Fibroblast of lung (primary cell): ENCODE measurements around the gene ATRNL1. TPM values are rescaled to one million over a fixed set of nuclear protein-coding genes. Genes with fewer than 3 reads are reported as not detected.

Experiments used
- DNase-seq, 2 donors: peaks; one replicate each; pipeline versions ENCODE4 v3.0.0 to v3.0.0-alpha.2; 2010; ENCODE audit warnings: low read depth in 2 of 2
- H2AFZ ChIP-seq: 2 replicates; pipeline ENCODE4 v1.5.1; 2012; ENCODE audit warnings: low read length, control low read depth, inconsistent platforms
- H3K27ac ChIP-seq: 2 replicates; pipeline ENCODE4 v1.5.1; 2011; ENCODE audit warnings: low read length, control low read depth; ENCODE audit not compliant: insufficient read depth
- H3K27me3 ChIP-seq: 2 replicates; pipeline ENCODE4 v1.5.1; 2011; ENCODE audit warnings: mild to moderate bottlenecking, low read length; ENCODE audit not compliant: control insufficient read depth, insufficient read depth
- H3K36me3 ChIP-seq: 2 replicates; pipeline ENCODE4 v1.5.1; 2011; ENCODE audit warnings: low read length; ENCODE audit not compliant: control insufficient read depth, insufficient read depth
- H3K4me1 ChIP-seq: 2 replicates; pipeline ENCODE4 v1.5.1; 2011; ENCODE audit warnings: low read length; ENCODE audit not compliant: control insufficient read depth, insufficient read depth; ENCODE audit errors: extremely low read depth
- H3K4me2 ChIP-seq: 2 replicates; pipeline ENCODE4 v1.5.1; 2011; ENCODE audit warnings: low read length, control low read depth; ENCODE audit not compliant: insufficient read depth; ENCODE audit errors: extremely low read depth
- H3K4me3 ChIP-seq, 4 experiments: fragments of 200-600 bp in 1 of 4; sonication (generic) in 1 of 4; replicated peaks in 1 of 4; 2 replicates each; pipeline ENCODE4 v1.5.1; 2011 to 2016; ENCODE audit warnings: low read length in 4 of 4, low read depth in 3 of 4, mild to moderate bottlenecking in 3 of 4, control low read depth in 2 of 4, inconsistent platforms in 1 of 4, mixed read lengths in 1 of 4; ENCODE audit not compliant: insufficient read depth in 1 of 4; ENCODE audit errors: control extremely low read depth in 1 of 4
- H3K79me2 ChIP-seq: 2 replicates; pipeline ENCODE4 v1.5.1; 2012; ENCODE audit warnings: mild to moderate bottlenecking, low read length, inconsistent platforms; ENCODE audit not compliant: control insufficient read depth, insufficient read depth
- H3K9ac ChIP-seq: 2 replicates; pipeline ENCODE4 v1.5.1; 2011; ENCODE audit warnings: mild to moderate bottlenecking, low read length, control low read depth; ENCODE audit not compliant: insufficient read depth
- H3K9me3 ChIP-seq: 2 replicates; pipeline ENCODE4 v1.5.1; 2012; ENCODE audit warnings: low read depth, low read length; ENCODE audit not compliant: control insufficient read depth, insufficient read depth
- H4K20me1 ChIP-seq: 2 replicates; pipeline ENCODE4 v1.5.1; 2011; ENCODE audit warnings: low read length; ENCODE audit not compliant: control insufficient read depth, insufficient read depth; ENCODE audit errors: extremely low read depth
- CTCF ChIP-seq, 2 donors: IDR thresholded peaks in 1 of 2; conservative IDR thresholded peaks in 1 of 2; 1 replicate in 1 of 2; 2 replicates in 1 of 2; pipeline ENCODE4 v1.5.1; 2011 to 2012; ENCODE audit warnings: low read length in 2 of 2, control low read depth in 1 of 2, inconsistent platforms in 1 of 2, low read depth in 1 of 2, mild to moderate bottlenecking in 1 of 2
- EZH2 ChIP-seq: IDR thresholded peaks from 2 replicates; pipeline ENCODE4 v1.5.1; 2012; ENCODE audit warnings: low read length, control low read depth, mild to moderate bottlenecking; ENCODE audit errors: missing control alignments
- polyA plus RNA-seq, 2 donors: library from polyadenylated mRNA; depleted of rRNA in 1 of 2; stranded (reverse) in 1 of 2; unstranded in 1 of 2; fragments of >200 nt; gene quantifications; 2 replicates each; pipeline ENCODE4 v1.2.1, GENCODE V29; 2011 to 2012; ENCODE audit warnings: missing spikeins in 1 of 2
- total RNA-seq: library from RNA; depleted of rRNA; stranded (reverse); fragments of >200 nt; gene quantifications from 2 replicates; pipeline ENCODE4 v1.2.1, GENCODE V29; 2014

Gene ATRNL1
- total and polyA plus RNA-seq, 2 donors (not counting 1 experiment from before 2014, with no cell fraction given), result 0.33 TPM

GRCh38 chr10:115844591-115844990, 751.4 kb downstream of the ATRNL1 start:
- no peaks in the 10 kb centered on the region for H3K79me2 ChIP-seq
- no peak overlapping the region for H3K4me3 ChIP-seq
- no peaks in the 10 kb centered on the region for H3K4me1 ChIP-seq
- no peaks in the 10 kb centered on the region for H4K20me1 ChIP-seq
- no peak overlapping the region for H3K9ac ChIP-seq
- H3K4me2 ChIP-seq, result no peak overlapping the region
- H3K9me3 ChIP-seq, result no peaks in the 10 kb centered on the region
- H2AFZ ChIP-seq, result no peak overlapping the region
- DNase-seq, result peak; percentile 45 to 62
- no peaks in the 10 kb centered on the region for H3K27me3 ChIP-seq
- H3K27ac ChIP-seq, result no peak overlapping the region
- H3K36me3 ChIP-seq, result no peaks in the 10 kb centered on the region
- TF ChIP-seq EZH2 (no peak), CTCF (conservative IDR thresholded peaks at IDR 0.05 in 1 of 2, IDR thresholded peaks at IDR 0.05 in 1 of 2; ENCODE audit: low read depth in 1 of 2, low read length in 2 of 2) (no peak)

- peak in 1 of 2 donors; percentile 52 for DNase-seq
- Histone ChIP-seq H3K27me3 (no peaks in the 10 kb centered on the region), H3K79me2 (no peaks in the 10 kb centered on the region), H3K4me1 (no peaks in the 10 kb centered on the region), H3K4me2 (no peak overlapping the region), H3K27ac (no peak overlapping the region), H3K36me3 (no peaks in the 10 kb centered on the region), H4K20me1 (no peaks in the 10 kb centered on the region), H2AFZ (no peak overlapping the region), H3K9me3 (no peaks in the 10 kb centered on the region), H3K4me3 (no peak overlapping the region), H3K9ac (no peak overlapping the region)
- TF ChIP-seq EZH2 (no peak), CTCF (conservative IDR thresholded peaks at IDR 0.05 in 1 of 2, IDR thresholded peaks at IDR 0.05 in 1 of 2; ENCODE audit: low read depth in 1 of 2, low read length in 2 of 2) (no peak)
Observed at GRCh38 chr10:115845921-115846320, 752.8 kb downstream of the ATRNL1 start.

GRCh38 chr10:115846528-115846927, 753.4 kb downstream of the ATRNL1 start:
- no peaks in the 10 kb centered on the region for H4K20me1 ChIP-seq
- no peak overlapping the region for H3K27ac ChIP-seq
- no peaks in the 10 kb centered on the region for H3K36me3 ChIP-seq

More at GRCh38 chr10:115846528-115846927, 753.4 kb downstream of the ATRNL1 start:
- no peak for TF ChIP-seq CTCF (conservative IDR thresholded peaks at IDR 0.05 in 1 of 2, IDR thresholded peaks at IDR 0.05 in 1 of 2; ENCODE audit: low read depth in 1 of 2, low read length in 2 of 2)
- H2AFZ ChIP-seq, result no peak overlapping the region
- no peaks in the 10 kb centered on the region for H3K79me2 ChIP-seq
- H3K4me2 ChIP-seq, result no peak overlapping the region
- no peak for DNase-seq
- H3K9me3 ChIP-seq, result no peaks in the 10 kb centered on the region
- no peaks in the 10 kb centered on the region for H3K4me1 ChIP-seq
- H3K27me3 ChIP-seq, result no peaks in the 10 kb centered on the region
- no peak overlapping the region for H3K4me3 ChIP-seq
- H3K9ac ChIP-seq, result no peak overlapping the region
